ENCODE data around the gene HTR4.
A peak's percentile ranks its signal among the peaks of the same experiment; 100 is the strongest.

- TF ChIP-seq SMC3 (IDR thresholded peaks at IDR 0.05) (peak; percentile 60), SREBF2 (IDR thresholded peaks at IDR 0.05) (no peak), CTCF (IDR thresholded peaks at IDR 0.05) (peak; percentile 83), MYC (IDR thresholded peaks at IDR 0.05; ENCODE audit: borderline replicate concordance, low read length) (no peak), HMGXB4 (CRISPR knock-in tag; IDR thresholded peaks at IDR 0.05; ENCODE audit: borderline replicate concordance) (no peak), RCOR1 (IDR thresholded peaks at IDR 0.05; ENCODE audit: low read depth, low read length) (no peak), POLR2A (IDR thresholded peaks at IDR 0.05; ENCODE audit: low read length) (no peak), RAD21 (conservative IDR thresholded peaks at IDR 0.05 in 1 of 2, IDR thresholded peaks at IDR 0.05 in 1 of 2) (peak; percentile 69 to 72), MAX (IDR thresholded peaks at IDR 0.05) (no peak), JUN (IDR thresholded peaks at IDR 0.05) (no peak)
These were observed 210.3 kb downstream of the HTR4 start for GRCh38 chr5:148443998-148444397.
